CD1c-positive myeloid dendritic cell (primary cell): Measurements from ENCODE around the gene ATXN7L2.

Experiments
- DNase-seq: peaks from one replicate; pipeline ENCODE4 v3.0.0-alpha.2; 2016; ENCODE audit errors: extremely low spot score

Gene ATXN7L2

GRCh38 chr1:109498161-109498801 lies 14.6 kb downstream of the ATXN7L2 start:
- no peak for DNase-seq

GRCh38 chr1:109499081-109499480 lies 15.4 kb downstream of the ATXN7L2 start:
- DNase-seq: no peak

- DNase-seq: peak; percentile 38
Measured at GRCh38 chr1:109499661-109500536, 16.2 kb downstream of the ATXN7L2 start.

- peak; percentile 26 for DNase-seq
Measured at GRCh38 chr1:109500941-109501381, 17.3 kb downstream of the ATXN7L2 start.

- peak; percentile 72 for DNase-seq
Measured at GRCh38 chr1:109501644-109502363, 18.1 kb downstream of the ATXN7L2 start.

GRCh38 chr1:109502364-109502851 lies 18.7 kb downstream of the ATXN7L2 start:
- DNase-seq: peak; percentile 40

GRCh38 chr1:109503935-109504334 lies 20.2 kb downstream of the ATXN7L2 start:
- no peak for DNase-seq

GRCh38 chr1:109504974-109505373 lies 21.3 kb downstream of the ATXN7L2 start:
- DNase-seq: no peak

GRCh38 chr1:109508001-109508872 lies 24.5 kb downstream of the ATXN7L2 start:
- no peak for DNase-seq

GRCh38 chr1:109508873-109509175 lies 25.1 kb downstream of the ATXN7L2 start:
- DNase-seq: no peak

GRCh38 chr1:109509176-109510134 lies 25.8 kb downstream of the ATXN7L2 start, which contains the start of gene AMIGO1:
Gene AMIGO1, minus strand, starts transcription at chr1:109509727. Its CDS starts 815 bp downstream, at chr1:109508912.
- DNase-seq: peak; percentile 72

- no peak for DNase-seq
Measured at GRCh38 chr1:109513110-109513710, 29.5 kb downstream of the ATXN7L2 start.

GRCh38 chr1:109514846-109515245 lies 31.1 kb downstream of the ATXN7L2 start:
- no peak for DNase-seq

GRCh38 chr1:109516872-109517271 lies 33.2 kb downstream of the ATXN7L2 start:
- no peak for DNase-seq

- no peak for DNase-seq
Measured at GRCh38 chr1:109517337-109517736, 33.6 kb downstream of the ATXN7L2 start.

- no peak for DNase-seq
Measured at GRCh38 chr1:109521002-109521951, 37.6 kb downstream of the ATXN7L2 start.

GRCh38 chr1:109522026-109522425 lies 38.3 kb downstream of the ATXN7L2 start:
- no peak for DNase-seq

GRCh38 chr1:109523706-109524105 lies 40.0 kb downstream of the ATXN7L2 start:
- no peak for DNase-seq
